ENCODE results near the gene TEX35.

TEX35 gene

DNA sequence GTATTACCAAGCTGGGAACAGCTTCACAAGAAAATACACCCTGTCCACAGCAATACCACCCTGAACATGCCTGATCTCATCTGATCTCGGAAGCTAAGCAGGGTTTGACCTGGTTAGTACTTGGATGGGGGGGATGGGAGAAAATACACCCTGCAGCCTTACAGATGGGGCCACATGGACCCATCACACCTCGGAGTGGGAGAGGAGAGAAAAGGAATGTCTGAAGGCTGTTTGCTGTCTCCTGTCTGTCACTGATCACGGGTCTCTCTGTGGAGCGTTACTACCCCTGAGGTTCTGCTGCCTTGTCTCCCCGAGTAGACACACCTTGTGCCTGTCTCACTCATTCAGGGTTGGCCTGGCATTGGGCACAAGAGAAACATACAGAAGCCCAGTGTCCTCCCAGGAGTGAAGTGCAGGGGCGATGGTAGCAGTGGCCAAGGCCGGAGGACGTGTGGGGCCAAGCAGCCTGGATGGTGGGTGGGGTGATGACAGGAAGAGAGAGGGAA is 48.0 kb downstream of the TEX35 start:
- H3K79me2 ChIP-seq (ENCODE audit: insufficient read depth, low read length), result no peaks in the 10 kb centered on the region
- H3K36me3 ChIP-seq (ENCODE audit: insufficient read depth, low read length), result peaks cover 12% of the 10 kb centered on the region; the same call in 1 of the 2 replicates
- H3K27me3 ChIP-seq (ENCODE audit: insufficient read depth, low read length), result no peaks in the 10 kb centered on the region
- H3K9me3 ChIP-seq (ENCODE audit: low read length), result no peaks in the 10 kb centered on the region
- no peak overlapping the region for H3K4me3 ChIP-seq (ENCODE audit: low read depth, low read length, poor library complexity, severe bottlenecking)
- H2AFZ ChIP-seq (ENCODE audit: low read length), result no peak overlapping the region
- H4K20me1 ChIP-seq (ENCODE audit: insufficient read depth, low read length), result no peaks in the 10 kb centered on the region
- peaks cover 45% of the 10 kb centered on the region for H3K4me1 ChIP-seq (ENCODE audit: insufficient read depth, low read length, severe bottlenecking)
- H3K9ac ChIP-seq (ENCODE audit: low read length), result no peak overlapping the region; the same call in 1 of the 2 replicates
- H3F3A ChIP-seq (ENCODE audit: insufficient read depth, low read length), result no peaks in the 10 kb centered on the region
- no peak for TF ChIP-seq EZH2 (IDR thresholded peaks at IDR 0.05; ENCODE audit: borderline replicate concordance, low read length)
- TF ChIP-seq, protein P1, sequence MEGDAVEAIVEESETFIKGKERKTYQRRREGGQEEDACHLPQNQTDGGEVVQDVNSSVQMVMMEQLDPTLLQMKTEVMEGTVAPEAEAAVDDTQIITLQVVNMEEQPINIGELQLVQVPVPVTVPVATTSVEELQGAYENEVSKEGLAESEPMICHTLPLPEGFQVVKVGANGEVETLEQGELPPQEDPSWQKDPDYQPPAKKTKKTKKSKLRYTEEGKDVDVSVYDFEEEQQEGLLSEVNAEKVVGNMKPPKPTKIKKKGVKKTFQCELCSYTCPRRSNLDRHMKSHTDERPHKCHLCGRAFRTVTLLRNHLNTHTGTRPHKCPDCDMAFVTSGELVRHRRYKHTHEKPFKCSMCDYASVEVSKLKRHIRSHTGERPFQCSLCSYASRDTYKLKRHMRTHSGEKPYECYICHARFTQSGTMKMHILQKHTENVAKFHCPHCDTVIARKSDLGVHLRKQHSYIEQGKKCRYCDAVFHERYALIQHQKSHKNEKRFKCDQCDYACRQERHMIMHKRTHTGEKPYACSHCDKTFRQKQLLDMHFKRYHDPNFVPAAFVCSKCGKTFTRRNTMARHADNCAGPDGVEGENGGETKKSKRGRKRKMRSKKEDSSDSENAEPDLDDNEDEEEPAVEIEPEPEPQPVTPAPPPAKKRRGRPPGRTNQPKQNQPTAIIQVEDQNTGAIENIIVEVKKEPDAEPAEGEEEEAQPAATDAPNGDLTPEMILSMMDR (IDR thresholded peaks at IDR 0.05; ENCODE audit: low read length), result no peak
- H3K9me2 ChIP-seq (ENCODE audit: low read depth, low read length), result no peaks in the 10 kb centered on the region
- H3K4me2 ChIP-seq (ENCODE audit: low read length), result no peak overlapping the region; the same call in 1 of the 2 replicates
- H3K27ac ChIP-seq (ENCODE audit: low read depth, low read length, poor library complexity, severe bottlenecking), result peak overlapping the region; percentile 82

DNA sequence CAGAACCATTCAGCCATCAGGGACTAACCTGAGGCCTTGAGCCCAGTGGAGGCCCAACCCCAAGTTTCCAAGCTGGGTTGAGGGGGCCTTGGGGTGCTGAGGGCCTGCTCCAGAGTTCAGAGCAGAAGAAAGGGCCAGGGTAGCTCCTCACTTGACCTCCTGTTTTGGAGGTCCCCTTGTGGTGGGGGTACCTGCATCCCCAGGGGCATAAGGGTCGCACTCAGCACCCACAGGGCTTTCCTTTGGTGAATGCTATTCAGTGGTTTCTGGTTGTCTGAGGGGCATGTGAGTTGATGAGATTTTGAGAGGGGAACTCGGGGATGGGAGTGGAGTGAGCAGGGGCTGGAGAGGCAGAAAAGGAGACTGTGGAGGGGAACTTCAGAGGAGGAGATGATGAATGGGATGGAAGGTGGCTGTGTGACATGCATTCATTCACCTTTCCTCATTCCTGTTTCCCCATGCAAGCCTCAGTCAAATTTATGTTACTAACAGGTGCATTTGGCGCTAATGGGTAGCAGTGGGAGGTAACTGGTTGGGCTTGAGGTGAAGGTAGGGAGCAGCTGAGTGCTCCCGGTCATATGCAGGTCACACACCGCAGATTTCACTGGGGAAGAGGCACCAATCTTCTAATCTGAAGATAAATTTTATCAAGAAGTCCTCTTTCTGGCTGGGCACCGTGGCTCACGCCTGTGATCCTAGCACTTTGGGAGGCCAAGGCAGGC is 50.4 kb downstream of the TEX35 start:
- Histone ChIP-seq H4K20me1 (ENCODE audit: insufficient read depth, low read length) (no peaks in the 10 kb centered on the region), H3F3A (ENCODE audit: insufficient read depth, low read length) (no peaks in the 10 kb centered on the region), H3K4me1 (ENCODE audit: insufficient read depth, low read length, severe bottlenecking) (peaks cover 52% of the 10 kb centered on the region), H3K9me2 (ENCODE audit: low read depth, low read length) (no peaks in the 10 kb centered on the region), H3K4me2 (ENCODE audit: low read length) (no peak overlapping the region), H3K27me3 (ENCODE audit: insufficient read depth, low read length) (no peaks in the 10 kb centered on the region), H3K36me3 (ENCODE audit: insufficient read depth, low read length) (peaks cover 25% of the 10 kb centered on the region), H3K9ac (ENCODE audit: low read length) (peak overlapping the region; percentile 33; the same call in 1 of the 2 replicates), H2AFZ (ENCODE audit: low read length) (no peak overlapping the region), H3K79me2 (ENCODE audit: insufficient read depth, low read length) (no peaks in the 10 kb centered on the region), H3K4me3 (ENCODE audit: low read depth, low read length, poor library complexity, severe bottlenecking) (no peak overlapping the region), H3K27ac (ENCODE audit: low read depth, low read length, poor library complexity, severe bottlenecking) (peak overlapping the region; percentile 82), H3K9me3 (ENCODE audit: low read length) (peaks cover 3% of the 10 kb centered on the region; the same call in 1 of the 2 replicates)
- TF ChIP-seq, protein P1 (IDR thresholded peaks at IDR 0.05; ENCODE audit: low read length), result no peak
- no peak for TF ChIP-seq EZH2 (IDR thresholded peaks at IDR 0.05; ENCODE audit: borderline replicate concordance, low read length)

- no peak for TF ChIP-seq EZH2 (IDR thresholded peaks at IDR 0.05; ENCODE audit: borderline replicate concordance, low read length)
- TF ChIP-seq, protein P1 (IDR thresholded peaks at IDR 0.05; ENCODE audit: low read length), result no peak
- no peaks in the 10 kb centered on the region for H3K27me3 ChIP-seq (ENCODE audit: insufficient read depth, low read length)
- H3K4me1 ChIP-seq (ENCODE audit: insufficient read depth, low read length, severe bottlenecking), result peaks cover 52% of the 10 kb centered on the region
- no peaks in the 10 kb centered on the region for H3K79me2 ChIP-seq (ENCODE audit: insufficient read depth, low read length)
- H4K20me1 ChIP-seq (ENCODE audit: insufficient read depth, low read length), result no peaks in the 10 kb centered on the region
- H3K4me3 ChIP-seq (ENCODE audit: low read depth, low read length, poor library complexity, severe bottlenecking), result no peak overlapping the region
- H3K9me3 ChIP-seq (ENCODE audit: low read length), result peaks cover 3% of the 10 kb centered on the region; the same call in 1 of the 2 replicates
- no peaks in the 10 kb centered on the region for H3K9me2 ChIP-seq (ENCODE audit: low read depth, low read length)
- H3K4me2 ChIP-seq (ENCODE audit: low read length), result peak overlapping the region; percentile 12; the same call in 1 of the 2 replicates
- H2AFZ ChIP-seq (ENCODE audit: low read length), result no peak overlapping the region
- peak overlapping the region; percentile 44 for H3K9ac ChIP-seq (ENCODE audit: low read length)
- H3K27ac ChIP-seq (ENCODE audit: low read depth, low read length, poor library complexity, severe bottlenecking), result peak overlapping the region; percentile 82
- H3F3A ChIP-seq (ENCODE audit: insufficient read depth, low read length), result no peaks in the 10 kb centered on the region
- peaks cover 25% of the 10 kb centered on the region for H3K36me3 ChIP-seq (ENCODE audit: insufficient read depth, low read length)
Measured at GRCh38 chr1:178564086-178564782, 51.3 kb downstream of the TEX35 start.

Data from OCI-LY1 (cell line).